Measurements from ENCODE around the gene TNIP2.

The TNIP2 gene

DNA sequence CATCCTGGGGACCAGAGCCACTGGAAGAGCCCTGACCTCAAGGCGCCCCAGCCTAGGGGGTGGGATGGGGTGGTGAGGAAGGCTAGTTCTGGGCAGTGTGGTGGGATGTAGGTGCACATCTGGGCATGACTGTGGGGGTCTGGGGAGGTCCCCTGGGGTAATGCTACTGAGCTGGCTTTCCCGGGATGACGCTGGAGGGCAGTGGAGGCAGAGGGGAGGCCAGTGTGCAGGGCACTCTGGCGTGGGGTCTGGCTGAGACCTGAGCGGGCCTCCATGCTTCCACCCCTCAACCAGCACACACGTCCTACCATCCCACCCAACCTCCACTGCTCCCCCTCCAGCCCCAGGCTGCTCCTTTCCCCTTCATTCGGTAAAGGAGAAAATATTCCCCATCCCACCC is 32.0 kb upstream of the TNIP2 start:
- Histone ChIP-seq H3K4me1 (ENCODE audit: control insufficient read depth in 1 of 2, insufficient read depth in 2 of 2, low read length in 2 of 2) (no peaks in the 10 kb centered on the region), H2BK120ac (ENCODE audit: insufficient read depth, low read length, poor library complexity) (no peak overlapping the region), H4K91ac (ENCODE audit: low read depth, low read length) (no peak overlapping the region), H3K27me3 (ENCODE audit: insufficient read depth, low read length) (no peaks in the 10 kb centered on the region), H3K4me2 (ENCODE audit: low read length) (no peak overlapping the region), H2BK12ac (ENCODE audit: low read length) (no peak overlapping the region), H3K23ac (ENCODE audit: low read length) (no peak overlapping the region), H3K4me3 (ENCODE audit: low read depth, low read length) (no peak overlapping the region), H3K14ac (ENCODE audit: low read length) (no peak overlapping the region), H3K36me3 (ENCODE audit: control insufficient read depth in 1 of 2, insufficient read depth in 2 of 2, low read length in 2 of 2) (no peaks in the 10 kb centered on the region), H4K12ac (ENCODE audit: low read depth, low read length) (no peak overlapping the region), H3K18ac (ENCODE audit: low read length) (no peak overlapping the region), H2BK5ac (ENCODE audit: low read depth, low read length, poor library complexity) (no peak overlapping the region), H4K8ac (ENCODE audit: low read depth, low read length) (no peak overlapping the region), H2AK5ac (ENCODE audit: low read length) (no peak overlapping the region), H3K79me2 (ENCODE audit: control insufficient read depth, insufficient read depth, low read length, poor library complexity) (no peaks in the 10 kb centered on the region), H3K9me3 (ENCODE audit: insufficient read depth, low read depth, low read length) (peaks cover 5% of the 10 kb centered on the region), H3K79me1 (ENCODE audit: low read length) (no peaks in the 10 kb centered on the region), H3K9ac (ENCODE audit: low read length) (no peak overlapping the region), H3K27ac (ENCODE audit: low read depth, low read length) (no peak overlapping the region), H3K4ac (ENCODE audit: low read depth, low read length) (no peak overlapping the region), H2AFZ (ENCODE audit: insufficient read depth, low read length, poor library complexity) (no peak overlapping the region)
- no CpG with 5 or more reads among the region's 7 CpGs for WGBS (ENCODE audit: extremely low coverage, insufficient coverage, insufficient read length)
- no peak for DNase-seq

- Histone ChIP-seq H2BK12ac (ENCODE audit: low read length) (no peak overlapping the region), H2AFZ (ENCODE audit: insufficient read depth, low read length, poor library complexity) (no peak overlapping the region), H3K27me3 (ENCODE audit: insufficient read depth, low read length) (no peaks in the 10 kb centered on the region), H3K9me3 (ENCODE audit: insufficient read depth, low read depth, low read length) (peaks cover 3% of the 10 kb centered on the region), H2BK120ac (ENCODE audit: insufficient read depth, low read length, poor library complexity) (no peak overlapping the region), H4K12ac (ENCODE audit: low read depth, low read length) (no peak overlapping the region), H4K8ac (ENCODE audit: low read depth, low read length) (no peak overlapping the region), H3K23ac (ENCODE audit: low read length) (no peak overlapping the region), H3K4me3 (ENCODE audit: low read depth, low read length) (no peak overlapping the region), H3K79me2 (ENCODE audit: control insufficient read depth, insufficient read depth, low read length, poor library complexity) (no peaks in the 10 kb centered on the region), H2AK5ac (ENCODE audit: low read length) (no peak overlapping the region), H3K4me1 (ENCODE audit: control insufficient read depth in 1 of 2, insufficient read depth in 2 of 2, low read length in 2 of 2) (no peaks in the 10 kb centered on the region), H3K36me3 (ENCODE audit: control insufficient read depth in 1 of 2, insufficient read depth in 2 of 2, low read length in 2 of 2) (no peaks in the 10 kb centered on the region), H4K91ac (ENCODE audit: low read depth, low read length) (no peak overlapping the region), H3K4ac (ENCODE audit: low read depth, low read length) (no peak overlapping the region), H3K18ac (ENCODE audit: low read length) (no peak overlapping the region), H3K79me1 (ENCODE audit: low read length) (no peaks in the 10 kb centered on the region), H3K27ac (ENCODE audit: low read depth, low read length) (no peak overlapping the region), H2BK5ac (ENCODE audit: low read depth, low read length, poor library complexity) (no peak overlapping the region), H3K14ac (ENCODE audit: low read length) (no peak overlapping the region), H3K9ac (ENCODE audit: low read length) (no peak overlapping the region), H3K4me2 (ENCODE audit: low read length) (no peak overlapping the region)
- whole genome bisulfite sequencing (ENCODE audit: extremely low coverage, insufficient coverage, insufficient read length) = no CpG with 5 or more reads among the region's 18 CpGs
- DNase-seq = peak in 1 of 2 donors; percentile 37
Measured at GRCh38 chr4:2787230-2788100, 31.3 kb upstream of the TNIP2 start.

- H4K8ac ChIP-seq (ENCODE audit: low read depth, low read length) = no peak overlapping the region
- WGBS (ENCODE audit: extremely low coverage, insufficient coverage, insufficient read length) = no CpG with 5 or more reads among the region's 9 CpGs
- H2BK12ac ChIP-seq (ENCODE audit: low read length) = no peak overlapping the region
- no peak overlapping the region for H3K4me2 ChIP-seq (ENCODE audit: low read length)
- H4K91ac ChIP-seq (ENCODE audit: low read depth, low read length) = no peak overlapping the region
- no peak overlapping the region for H2BK5ac ChIP-seq (ENCODE audit: low read depth, low read length, poor library complexity)
- peaks cover 3% of the 10 kb centered on the region for H3K9me3 ChIP-seq (ENCODE audit: insufficient read depth, low read depth, low read length)
- H2BK120ac ChIP-seq (ENCODE audit: insufficient read depth, low read length, poor library complexity) = no peak overlapping the region
- DNase-seq = no peak
- H3K9ac ChIP-seq (ENCODE audit: low read length) = no peak overlapping the region
- no peaks in the 10 kb centered on the region for H3K4me1 ChIP-seq (ENCODE audit: control insufficient read depth in 1 of 2, insufficient read depth in 2 of 2, low read length in 2 of 2)
- no peak overlapping the region for H2AFZ ChIP-seq (ENCODE audit: insufficient read depth, low read length, poor library complexity)
- H3K27ac ChIP-seq (ENCODE audit: low read depth, low read length) = no peak overlapping the region
- H3K18ac ChIP-seq (ENCODE audit: low read length) = no peak overlapping the region
- no peak overlapping the region for H3K4ac ChIP-seq (ENCODE audit: low read depth, low read length)
- no peaks in the 10 kb centered on the region for H3K79me1 ChIP-seq (ENCODE audit: low read length)
- H3K27me3 ChIP-seq (ENCODE audit: insufficient read depth, low read length) = no peaks in the 10 kb centered on the region
- H3K4me3 ChIP-seq (ENCODE audit: low read depth, low read length) = no peak overlapping the region
- H3K14ac ChIP-seq (ENCODE audit: low read length) = no peak overlapping the region
- no peak overlapping the region for H2AK5ac ChIP-seq (ENCODE audit: low read length)
- H3K79me2 ChIP-seq (ENCODE audit: control insufficient read depth, insufficient read depth, low read length, poor library complexity) = no peaks in the 10 kb centered on the region
- H4K12ac ChIP-seq (ENCODE audit: low read depth, low read length) = no peak overlapping the region
- H3K36me3 ChIP-seq (ENCODE audit: control insufficient read depth in 1 of 2, insufficient read depth in 2 of 2, low read length in 2 of 2) = no peaks in the 10 kb centered on the region
- H3K23ac ChIP-seq (ENCODE audit: low read length) = no peak overlapping the region
Measured at GRCh38 chr4:2786794-2787229, 30.7 kb upstream of the TNIP2 start.

- DNase-seq = no peak
- no peak overlapping the region for H3K18ac ChIP-seq (ENCODE audit: low read length)
- H4K12ac ChIP-seq (ENCODE audit: low read depth, low read length) = no peak overlapping the region
- H3K27ac ChIP-seq (ENCODE audit: low read depth, low read length) = no peak overlapping the region
- H3K9ac ChIP-seq (ENCODE audit: low read length) = no peak overlapping the region
- no peaks in the 10 kb centered on the region for H3K36me3 ChIP-seq (ENCODE audit: control insufficient read depth in 1 of 2, insufficient read depth in 2 of 2, low read length in 2 of 2)
- H3K14ac ChIP-seq (ENCODE audit: low read length) = no peak overlapping the region
- H2AK5ac ChIP-seq (ENCODE audit: low read length) = no peak overlapping the region
- H3K27me3 ChIP-seq (ENCODE audit: insufficient read depth, low read length) = no peaks in the 10 kb centered on the region
- no peak overlapping the region for H2BK12ac ChIP-seq (ENCODE audit: low read length)
- no peak overlapping the region for H2AFZ ChIP-seq (ENCODE audit: insufficient read depth, low read length, poor library complexity)
- WGBS (ENCODE audit: extremely low coverage, insufficient coverage, insufficient read length) = no CpG with 5 or more reads among the region's 7 CpGs
- H3K4me3 ChIP-seq (ENCODE audit: low read depth, low read length) = no peak overlapping the region
- no peaks in the 10 kb centered on the region for H3K4me1 ChIP-seq (ENCODE audit: control insufficient read depth in 1 of 2, insufficient read depth in 2 of 2, low read length in 2 of 2)
- no peak overlapping the region for H4K8ac ChIP-seq (ENCODE audit: low read depth, low read length)
- H3K79me2 ChIP-seq (ENCODE audit: control insufficient read depth, insufficient read depth, low read length, poor library complexity) = no peaks in the 10 kb centered on the region
- no peak overlapping the region for H3K23ac ChIP-seq (ENCODE audit: low read length)
- H3K4ac ChIP-seq (ENCODE audit: low read depth, low read length) = no peak overlapping the region
- no peak overlapping the region for H2BK120ac ChIP-seq (ENCODE audit: insufficient read depth, low read length, poor library complexity)
- H3K4me2 ChIP-seq (ENCODE audit: low read length) = no peak overlapping the region
- peaks cover 3% of the 10 kb centered on the region for H3K9me3 ChIP-seq (ENCODE audit: insufficient read depth, low read depth, low read length)
- H2BK5ac ChIP-seq (ENCODE audit: low read depth, low read length, poor library complexity) = no peak overlapping the region
- no peaks in the 10 kb centered on the region for H3K79me1 ChIP-seq (ENCODE audit: low read length)
- H4K91ac ChIP-seq (ENCODE audit: low read depth, low read length) = no peak overlapping the region
Measured at GRCh38 chr4:2786152-2786671, 30.1 kb upstream of the TNIP2 start.

All from trophoblast cell (in vitro differentiated cells and primary cell).